HepG2 (cell line): Measurements from ENCODE around the gene CDKN1A. TPM values are rescaled to one million over a fixed set of nuclear protein-coding genes. Genes with fewer than 3 reads are reported as not detected.

Source experiments
- CBX2 ChIP-seq, 2 experiments: fragments of 200-600 bp in 1 of 2; sonication (generic); formaldehyde crosslinking in 1 of 2; IDR thresholded peaks; 2 replicates each; pipeline versions ENCODE4 v1.7.0 to v1.8.1; 2018 to 2022; ENCODE audit warnings: low read depth in 2 of 2, low read length in 1 of 2, mild to moderate bottlenecking in 1 of 2, missing genetic modification reagents in 1 of 2
- DDIT3 ChIP-seq: sonication (generic); formaldehyde crosslinking; IDR thresholded peaks from 2 replicates; pipeline ENCODE4 v1.4.0; 2020; ENCODE audit warnings: mild to moderate bottlenecking, missing genetic modification reagents
- DR1 ChIP-seq: sonication (generic); formaldehyde crosslinking; IDR thresholded peaks from 2 replicates; pipeline ENCODE4 v1.8.0; 2021; ENCODE audit warnings: mild to moderate bottlenecking, missing genetic modification reagents, inconsistent platforms
- FUBP1 ChIP-seq: sonication (generic); formaldehyde crosslinking; IDR thresholded peaks from 2 replicates; pipeline ENCODE4 v1.5.1; 2020; ENCODE audit warnings: missing genetic modification reagents, mild to moderate bottlenecking, borderline replicate concordance
- HOXA5 ChIP-seq: sonication (generic); formaldehyde crosslinking; IDR thresholded peaks from 2 replicates; pipeline ENCODE4 v1.4.0; 2020; ENCODE audit warnings: missing genetic modification reagents
- JUN ChIP-seq: sonication (generic); formaldehyde crosslinking; IDR thresholded peaks from 2 replicates; pipeline ENCODE4 v1.4.0; 2020; ENCODE audit warnings: mild to moderate bottlenecking, missing genetic modification reagents
- NFATC3 ChIP-seq: sonication (generic); formaldehyde crosslinking; IDR thresholded peaks from 2 replicates; pipeline ENCODE4 v1.5.1; 2020; ENCODE audit warnings: mild to moderate bottlenecking, missing genetic modification reagents
- SCMH1 ChIP-seq: sonication (generic); formaldehyde crosslinking; IDR thresholded peaks from 2 replicates; pipeline ENCODE4 v1.9.0; 2021; ENCODE audit warnings: missing genetic modification reagents, mild to moderate bottlenecking, borderline replicate concordance
- SNAPC4 ChIP-seq: sonication (generic); formaldehyde crosslinking; IDR thresholded peaks from 2 replicates; pipeline ENCODE4 v1.4.0; 2020; ENCODE audit warnings: mild to moderate bottlenecking, missing genetic modification reagents
- TCF7 ChIP-seq: sonication (generic); IDR thresholded peaks from 2 replicates; pipeline ENCODE4 v1.6.1; 2016; ENCODE audit warnings: antibody characterized with exemption, low read depth
- TSC22D2 ChIP-seq: sonication (generic); formaldehyde crosslinking; IDR thresholded peaks from 2 replicates; pipeline ENCODE4 v1.5.1; 2020; ENCODE audit warnings: missing genetic modification reagents, mild to moderate bottlenecking, borderline replicate concordance
- ZFP1 ChIP-seq: IDR thresholded peaks from 2 replicates; pipeline ENCODE4 v1.6.1; 2016
- ZNF414 ChIP-seq: sonication (generic); formaldehyde crosslinking; IDR thresholded peaks from 2 replicates; pipeline ENCODE4 v1.5.0; 2020; ENCODE audit warnings: missing genetic modification reagents
- ZNF746 ChIP-seq: sonication (generic); formaldehyde crosslinking; IDR thresholded peaks from 2 replicates; pipeline ENCODE4 v1.8.0; 2022; ENCODE audit warnings: mild to moderate bottlenecking, missing genetic modification reagents
- polyA plus RNA-seq, 8 experiments: library from polyadenylated mRNA; depleted of rRNA in 3 of 8; stranded (reverse) in 7 of 8; unstranded in 1 of 8; fragments of >200 nt; fragmentation: Illumina TruSeq in 4 of 8; extraction: Trizol in 4 of 8; gene quantifications; 2 replicates each; pipeline versions ENCODE4 v1.2.1 to v1.2.3, GENCODE V29; 2011 to 2016; ENCODE audit warnings: low read depth in 4 of 8, missing spikeins in 1 of 8, mixed read lengths in 1 of 8; ENCODE audit not compliant: insufficient read depth in 1 of 8
- total RNA-seq, 5 experiments: library from RNA; depleted of rRNA; stranded (reverse); fragments of >200 nt; fragmentation: Illumina TruSeq; extraction: Trizol; gene quantifications; 2 replicates each; pipeline ENCODE4 v1.2.3, GENCODE V29; 2016; ENCODE audit warnings: low read depth in 1 of 5
- TF ChIP-seq, protein P1 (sequence below): sonication (generic); formaldehyde crosslinking; IDR thresholded peaks from 2 replicates; pipeline ENCODE4 v1.5.0; 2020; ENCODE audit warnings: mild to moderate bottlenecking, missing genetic modification reagents, moderate library complexity
- TF ChIP-seq, protein P2 (sequence below): sonication (generic); formaldehyde crosslinking; IDR thresholded peaks from 2 replicates; pipeline ENCODE4 v1.8.0; 2022; ENCODE audit warnings: mild to moderate bottlenecking, missing genetic modification reagents, moderate library complexity

The CDKN1A gene
- total and polyA plus RNA-seq, 2 of the 13 experiments (the other 11 are each of a cell fraction or from before 2014, with no cell fraction given), result 60.7 to 92.1 TPM

DNA sequence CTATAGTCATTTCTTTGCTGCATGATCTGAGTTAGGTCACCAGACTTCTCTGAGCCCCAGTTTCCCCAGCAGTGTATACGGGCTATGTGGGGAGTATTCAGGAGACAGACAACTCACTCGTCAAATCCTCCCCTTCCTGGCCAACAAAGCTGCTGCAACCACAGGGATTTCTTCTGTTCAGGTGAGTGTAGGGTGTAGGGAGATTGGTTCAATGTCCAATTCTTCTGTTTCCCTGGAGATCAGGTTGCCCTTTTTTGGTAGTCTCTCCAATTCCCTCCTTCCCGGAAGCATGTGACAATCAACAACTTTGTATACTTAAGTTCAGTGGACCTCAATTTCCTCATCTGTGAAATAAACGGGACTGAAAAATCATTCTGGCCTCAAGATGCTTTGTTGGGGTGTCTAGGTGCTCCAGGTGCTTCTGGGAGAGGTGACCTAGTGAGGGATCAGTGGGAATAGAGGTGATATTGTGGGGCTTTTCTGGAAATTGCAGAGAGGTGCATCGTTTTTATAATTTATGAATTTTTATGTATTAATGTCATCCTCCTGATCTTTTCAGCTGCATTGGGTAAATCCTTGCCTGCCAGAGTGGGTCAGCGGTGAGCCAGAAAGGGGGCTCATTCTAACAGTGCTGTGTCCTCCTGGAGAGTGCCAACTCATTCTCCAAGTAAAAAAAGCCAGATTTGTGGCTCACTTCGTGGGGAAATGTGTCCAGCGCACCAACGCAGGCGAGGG, 594 bp upstream of the CDKN1A start (continued):
- TF ChIP-seq FUBP1 (no peak), HOXA5 (peak; percentile 21; the same call in 1 of the 2 replicates), TCF7 (0 out of 2 replicates have a peak, but pooled peaks have one; percentile 12), NFATC3 (CRISPR knock-in tag) (no peak), ZNF746 (CRISPR knock-in tag) (no peak), TSC22D2 (CRISPR knock-in tag) (0 out of 2 replicates have a peak, but pooled peaks have one; percentile 38), DDIT3 (CRISPR knock-in tag) (no peak), JUN (CRISPR knock-in tag) (no peak; the same call in 1 of the 2 replicates), CBX2 (IDR thresholded peaks at IDR 0.05; ENCODE audit: low read depth, low read length) (no peak), CBX2 (CRISPR knock-in tag; IDR thresholded peaks at IDR 0.05; ENCODE audit: low read depth) (no peak), DR1 (peak; percentile 26; the same call in 1 of the 2 replicates), ZFP1 (CRISPR knock-in tag) (no peak; the same call in none of the 2 replicates), SCMH1 (CRISPR knock-in tag) (no peak), ZNF414 (CRISPR knock-in tag) (no peak), SNAPC4 (no peak; the same call in none of the 2 replicates)
- TF ChIP-seq, protein P1, sequence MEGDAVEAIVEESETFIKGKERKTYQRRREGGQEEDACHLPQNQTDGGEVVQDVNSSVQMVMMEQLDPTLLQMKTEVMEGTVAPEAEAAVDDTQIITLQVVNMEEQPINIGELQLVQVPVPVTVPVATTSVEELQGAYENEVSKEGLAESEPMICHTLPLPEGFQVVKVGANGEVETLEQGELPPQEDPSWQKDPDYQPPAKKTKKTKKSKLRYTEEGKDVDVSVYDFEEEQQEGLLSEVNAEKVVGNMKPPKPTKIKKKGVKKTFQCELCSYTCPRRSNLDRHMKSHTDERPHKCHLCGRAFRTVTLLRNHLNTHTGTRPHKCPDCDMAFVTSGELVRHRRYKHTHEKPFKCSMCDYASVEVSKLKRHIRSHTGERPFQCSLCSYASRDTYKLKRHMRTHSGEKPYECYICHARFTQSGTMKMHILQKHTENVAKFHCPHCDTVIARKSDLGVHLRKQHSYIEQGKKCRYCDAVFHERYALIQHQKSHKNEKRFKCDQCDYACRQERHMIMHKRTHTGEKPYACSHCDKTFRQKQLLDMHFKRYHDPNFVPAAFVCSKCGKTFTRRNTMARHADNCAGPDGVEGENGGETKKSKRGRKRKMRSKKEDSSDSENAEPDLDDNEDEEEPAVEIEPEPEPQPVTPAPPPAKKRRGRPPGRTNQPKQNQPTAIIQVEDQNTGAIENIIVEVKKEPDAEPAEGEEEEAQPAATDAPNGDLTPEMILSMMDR (CRISPR knock-in tag), result no peak
- TF ChIP-seq, protein P2, sequence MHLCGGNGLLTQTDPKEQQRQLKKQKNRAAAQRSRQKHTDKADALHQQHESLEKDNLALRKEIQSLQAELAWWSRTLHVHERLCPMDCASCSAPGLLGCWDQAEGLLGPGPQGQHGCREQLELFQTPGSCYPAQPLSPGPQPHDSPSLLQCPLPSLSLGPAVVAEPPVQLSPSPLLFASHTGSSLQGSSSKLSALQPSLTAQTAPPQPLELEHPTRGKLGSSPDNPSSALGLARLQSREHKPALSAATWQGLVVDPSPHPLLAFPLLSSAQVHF, result no peak
